Measurements from ENCODE around the gene NYNRIN. TPM values are rescaled to one million over a fixed set of nuclear protein-coding genes. Genes with fewer than 3 reads are reported as not detected.
"Not testable (repeated sequence)": the region's sequence is repeated elsewhere in the genome, so short reads cannot be mapped to it uniquely, and the experiment has no call there.

The NYNRIN gene
- total RNA-seq, 1 donor from 2014 or later: 30.8 TPM

DNA sequence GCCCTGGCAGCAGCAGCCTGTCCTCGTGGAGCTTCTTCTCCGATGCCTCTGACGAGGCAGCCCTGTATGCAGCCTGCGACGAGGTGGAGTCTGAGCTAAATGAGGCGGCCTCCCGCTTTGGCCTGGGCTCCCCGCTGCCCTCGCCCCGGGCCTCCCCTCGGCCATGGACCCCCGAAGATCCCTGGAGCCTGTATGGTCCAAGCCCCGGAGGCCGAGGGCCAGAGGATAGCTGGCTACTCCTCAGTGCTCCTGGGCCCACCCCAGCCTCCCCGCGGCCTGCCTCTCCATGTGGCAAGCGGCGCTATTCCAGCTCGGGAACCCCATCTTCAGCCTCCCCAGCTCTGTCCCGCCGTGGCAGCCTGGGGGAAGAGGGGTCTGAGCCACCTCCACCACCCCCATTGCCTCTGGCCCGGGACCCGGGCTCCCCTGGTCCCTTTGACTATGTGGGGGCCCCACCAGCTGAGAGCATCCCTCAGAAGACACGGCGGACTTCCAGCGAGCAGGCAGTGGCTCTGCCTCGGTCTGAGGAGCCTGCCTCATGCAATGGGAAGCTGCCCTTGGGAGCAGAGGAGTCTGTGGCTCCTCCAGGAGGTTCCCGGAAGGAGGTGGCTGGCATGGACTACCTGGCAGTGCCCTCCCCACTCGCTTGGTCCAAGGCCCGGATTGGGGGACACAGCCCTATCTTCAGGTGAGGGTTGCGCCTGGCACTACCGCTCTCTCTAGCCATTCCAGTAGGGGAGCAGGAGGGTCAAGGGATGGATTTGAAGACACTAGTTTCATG, 28.7 kb upstream of the NYNRIN start:
- no peak for DNase-seq (ENCODE audit: low spot score)

DNA sequence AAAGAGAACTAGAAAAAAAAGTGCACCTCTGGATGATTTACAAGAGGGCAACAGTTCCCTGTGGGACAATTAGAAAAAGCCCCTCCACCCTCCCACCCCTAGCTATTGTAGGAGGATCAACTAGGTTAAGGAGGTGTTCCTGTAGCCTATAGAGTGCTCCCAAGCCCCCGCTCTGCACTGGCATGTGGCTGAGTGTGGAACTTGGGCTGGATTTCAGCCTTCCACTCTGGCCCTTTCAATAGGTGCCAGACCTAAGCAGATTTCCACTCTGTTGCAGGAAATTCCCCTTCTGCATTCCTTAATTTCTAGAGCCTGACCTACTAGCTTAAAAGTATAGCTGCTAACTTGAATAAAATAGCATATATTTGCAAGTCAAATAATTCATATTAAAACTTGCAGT, 28.1 kb upstream of the NYNRIN start:
- no peak for DNase-seq (ENCODE audit: low spot score)

DNA sequence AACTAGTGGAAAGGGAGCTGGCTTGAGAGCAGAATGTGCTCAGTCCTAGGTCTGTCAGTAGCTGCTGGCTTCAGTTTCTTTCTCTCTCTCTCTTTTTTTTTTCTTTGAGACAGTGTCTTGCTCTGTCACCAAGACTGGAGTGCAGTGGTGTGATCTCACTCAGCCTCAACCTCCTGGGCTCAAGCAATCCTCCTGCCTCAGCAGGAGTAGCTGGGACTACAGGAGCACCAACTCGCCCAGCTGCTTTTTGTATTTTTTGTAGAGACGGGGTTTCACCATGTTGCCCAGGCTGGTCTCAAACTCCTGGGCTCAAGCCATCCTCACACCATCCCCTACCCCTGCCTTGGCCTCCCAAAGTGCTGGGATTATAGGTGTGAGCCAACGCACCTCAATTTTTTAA, 27.2 kb upstream of the NYNRIN start:
- not testable (repeated sequence) for DNase-seq (ENCODE audit: low spot score)

DNA sequence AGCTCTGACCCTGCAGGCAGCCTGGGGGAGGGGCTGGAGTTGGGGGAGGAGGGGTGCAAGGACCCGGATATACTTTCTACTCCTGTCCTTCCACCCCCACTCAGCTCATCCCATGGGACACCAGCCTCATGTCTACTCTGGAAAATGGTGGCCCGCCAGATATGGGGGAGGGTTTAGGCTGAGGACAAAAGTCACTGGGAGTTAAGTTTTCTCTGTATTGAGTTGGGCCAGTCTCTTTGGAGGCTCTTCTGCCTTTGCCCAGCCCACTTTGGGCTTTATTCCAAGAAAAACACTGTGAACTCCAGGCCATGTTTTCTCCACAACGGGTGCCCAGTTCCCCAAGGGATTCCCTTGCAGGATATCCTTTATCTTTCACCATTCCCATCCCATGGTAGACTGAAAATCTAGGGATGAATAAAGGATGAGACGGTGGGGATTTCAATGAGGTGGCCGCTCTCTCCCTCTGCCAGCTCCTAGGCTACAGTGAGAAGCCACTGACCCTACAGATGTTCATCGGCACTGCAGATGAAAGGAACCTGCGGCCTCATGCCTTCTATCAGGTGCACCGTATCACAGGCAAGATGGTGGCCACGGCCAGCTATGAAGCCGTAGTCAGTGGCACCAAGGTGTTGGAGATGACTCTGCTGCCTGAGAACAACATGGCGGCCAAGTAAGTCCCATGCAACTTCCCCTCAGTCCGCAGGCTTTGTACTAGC, 25.9 kb upstream of the NYNRIN start:
- peak; percentile 69 for DNase-seq (ENCODE audit: low spot score)

DNA sequence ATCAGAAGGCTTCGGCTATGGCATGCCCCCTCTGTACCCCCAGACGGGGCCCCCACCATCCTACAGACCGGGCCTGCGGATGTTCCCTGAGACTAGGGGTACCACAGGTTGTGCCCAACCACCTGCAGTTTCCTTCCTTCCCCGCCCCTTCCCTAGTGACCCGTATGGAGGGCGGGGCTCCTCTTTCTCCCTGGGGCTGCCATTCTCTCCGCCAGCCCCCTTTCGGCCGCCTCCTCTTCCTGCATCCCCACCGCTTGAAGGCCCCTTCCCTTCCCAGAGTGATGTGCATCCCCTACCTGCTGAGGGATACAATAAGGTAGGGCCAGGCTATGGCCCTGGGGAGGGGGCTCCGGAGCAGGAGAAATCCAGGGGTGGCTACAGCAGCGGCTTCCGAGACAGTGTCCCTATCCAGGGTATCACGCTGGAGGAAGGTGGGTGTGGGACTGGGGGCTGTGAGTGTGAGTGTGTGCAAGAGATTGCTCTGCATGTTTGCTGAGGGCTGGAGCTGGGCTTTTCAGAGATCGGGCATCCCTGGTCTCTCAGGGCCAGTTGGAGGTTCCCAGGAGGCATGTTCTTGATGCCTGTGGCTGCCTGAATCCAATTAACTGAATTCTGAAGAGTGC, 22.2 kb upstream of the NYNRIN start:
- no peak for DNase-seq (ENCODE audit: low spot score)

DNA sequence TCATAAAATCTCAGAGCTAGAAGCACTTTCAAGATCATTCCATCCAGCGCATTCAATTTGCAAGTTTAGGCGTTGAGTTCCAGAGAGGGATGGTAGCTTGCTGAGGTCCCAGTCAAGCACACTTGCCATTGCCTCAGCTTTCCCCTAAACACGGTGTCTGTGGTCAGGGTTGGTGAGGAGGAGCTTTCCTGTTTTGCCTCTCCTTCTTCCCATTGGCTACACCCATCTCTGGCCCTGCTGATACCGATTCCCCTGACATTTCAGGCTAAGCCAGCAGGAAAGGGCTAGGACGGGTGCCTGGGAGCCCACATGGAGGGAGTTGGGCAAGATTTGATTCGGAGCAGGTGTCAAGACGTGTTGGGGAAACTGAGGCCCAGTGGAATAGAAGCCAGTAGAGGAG, 21.7 kb upstream of the NYNRIN start:
- no peak for DNase-seq (ENCODE audit: low spot score)

DNA sequence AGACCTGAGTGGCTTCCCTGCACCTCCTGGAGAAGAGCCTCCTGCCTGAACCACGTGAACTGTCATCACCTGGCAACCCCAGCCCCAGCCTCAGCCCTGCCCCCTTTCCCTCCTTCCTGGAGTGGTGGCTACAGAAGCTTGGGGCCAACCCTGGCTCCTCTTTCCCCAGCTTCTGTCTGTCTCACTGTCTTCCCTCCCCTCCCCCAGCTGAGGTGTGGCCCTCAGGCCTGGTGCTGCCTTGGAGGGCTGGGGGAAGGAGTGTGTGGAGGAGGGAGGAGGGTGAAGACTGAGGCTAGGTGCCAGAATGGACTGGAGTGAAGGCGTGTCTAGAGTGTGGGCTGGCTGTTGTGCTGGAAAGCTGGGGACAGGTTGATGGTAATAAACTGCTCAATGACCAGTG, 21.1 kb upstream of the NYNRIN start:
- peak; percentile 59 for DNase-seq (ENCODE audit: low spot score)

DNA sequence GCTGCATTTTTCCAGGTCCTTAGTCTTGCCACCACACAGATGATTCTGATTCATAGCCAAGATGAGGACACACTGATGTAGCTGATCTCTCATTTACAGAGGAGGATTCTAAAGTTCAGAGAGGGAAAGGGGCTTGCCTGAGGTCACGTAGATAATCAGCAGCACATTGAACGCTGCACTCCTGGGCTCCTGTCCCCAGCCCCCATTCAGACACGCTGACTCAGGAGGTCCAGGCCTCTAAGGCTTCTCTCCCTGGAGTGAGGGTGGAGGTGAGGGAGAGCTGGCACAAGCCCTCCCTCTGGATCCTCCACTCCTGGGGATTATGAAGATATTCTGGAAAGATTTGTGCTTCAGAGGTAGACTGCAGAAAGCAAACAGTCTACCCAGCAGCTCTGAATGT, 20.5 kb upstream of the NYNRIN start:
- no peak for DNase-seq (ENCODE audit: low spot score)

DNA sequence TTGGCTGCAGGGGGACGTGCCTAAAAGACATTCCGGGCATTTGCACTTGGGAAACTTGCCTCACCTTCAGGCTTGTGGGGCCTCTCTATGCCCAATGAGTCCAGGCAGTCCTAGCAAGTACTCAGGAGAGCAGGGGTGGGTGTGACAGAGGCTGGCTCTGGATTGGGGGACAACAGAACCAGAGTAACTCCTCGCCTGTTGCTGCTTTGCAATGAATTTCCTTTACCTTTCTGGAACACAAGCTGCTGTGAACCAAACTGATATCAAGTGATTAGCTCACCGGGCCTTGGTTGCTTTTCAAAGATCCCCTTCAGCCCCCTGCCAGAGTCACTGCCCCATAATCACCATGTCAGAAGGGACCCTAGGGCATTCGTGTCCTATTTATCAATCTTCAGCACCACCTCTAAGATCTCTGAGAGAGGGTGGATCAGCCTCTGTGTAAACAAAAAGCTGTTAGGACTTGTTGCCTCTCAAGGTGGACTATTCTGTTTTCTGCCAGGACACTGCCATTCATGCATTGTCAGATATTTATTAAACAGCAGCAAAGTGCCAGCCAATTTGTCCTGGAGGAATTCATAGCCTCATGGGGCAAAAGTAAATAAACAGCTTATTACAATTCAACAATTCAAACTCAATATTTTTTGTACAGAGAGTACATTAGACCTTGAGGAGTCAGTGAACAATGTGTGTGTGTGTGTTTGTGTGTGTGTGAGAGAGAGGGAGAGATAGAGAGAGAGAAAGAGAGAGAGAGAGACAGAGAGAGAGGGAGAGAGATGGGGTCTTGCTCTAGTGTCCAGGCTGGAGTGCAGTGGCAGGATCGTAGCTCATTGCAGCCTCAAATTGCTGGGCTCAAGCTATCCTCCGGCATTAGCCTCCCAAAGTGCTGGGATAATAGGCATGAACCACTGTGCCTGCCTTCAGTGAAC, 19.6 kb upstream of the NYNRIN start:
- DNase-seq (ENCODE audit: low spot score): no peak

DNA sequence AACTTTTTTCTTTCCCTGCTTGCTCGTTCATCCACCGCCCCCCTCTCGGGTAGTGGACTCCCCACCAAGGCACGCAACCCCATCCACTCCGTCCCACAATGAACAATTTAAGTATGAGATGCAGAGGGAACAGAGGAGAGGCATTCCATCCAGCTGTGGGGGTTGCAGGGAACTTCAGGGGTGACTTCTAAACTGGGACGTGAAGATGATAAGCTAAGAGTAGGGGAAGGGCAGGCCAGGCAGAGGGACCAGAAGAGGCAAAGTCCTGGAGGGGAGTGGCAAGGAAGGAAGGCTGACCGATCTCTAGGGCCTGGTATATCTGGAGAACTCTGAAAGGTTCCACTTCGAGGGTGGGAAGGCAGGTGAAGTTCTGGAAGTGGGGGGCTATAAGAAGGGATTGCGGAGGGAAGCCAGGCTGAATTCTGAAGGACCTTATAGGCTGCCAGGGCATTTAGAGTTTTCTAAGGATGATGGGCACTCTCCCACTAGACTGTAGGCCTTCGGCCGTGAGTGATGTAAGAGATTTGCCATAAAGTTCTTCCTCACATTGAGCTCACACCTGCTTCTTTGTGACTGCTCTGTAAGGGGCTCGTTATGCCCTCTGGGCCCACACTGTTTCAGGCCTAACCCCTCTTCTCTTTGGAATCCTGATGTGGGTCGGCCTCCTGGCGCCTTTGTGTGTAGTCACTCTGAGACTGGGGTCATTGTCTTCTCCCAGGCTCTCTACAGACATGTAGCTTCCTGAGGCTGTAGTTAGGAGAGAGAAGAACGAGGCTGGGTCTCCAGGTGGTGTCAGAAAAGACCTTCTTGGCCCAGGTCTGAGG, 18.7 kb upstream of the NYNRIN start:
- no peak for DNase-seq (ENCODE audit: low spot score)

DNA sequence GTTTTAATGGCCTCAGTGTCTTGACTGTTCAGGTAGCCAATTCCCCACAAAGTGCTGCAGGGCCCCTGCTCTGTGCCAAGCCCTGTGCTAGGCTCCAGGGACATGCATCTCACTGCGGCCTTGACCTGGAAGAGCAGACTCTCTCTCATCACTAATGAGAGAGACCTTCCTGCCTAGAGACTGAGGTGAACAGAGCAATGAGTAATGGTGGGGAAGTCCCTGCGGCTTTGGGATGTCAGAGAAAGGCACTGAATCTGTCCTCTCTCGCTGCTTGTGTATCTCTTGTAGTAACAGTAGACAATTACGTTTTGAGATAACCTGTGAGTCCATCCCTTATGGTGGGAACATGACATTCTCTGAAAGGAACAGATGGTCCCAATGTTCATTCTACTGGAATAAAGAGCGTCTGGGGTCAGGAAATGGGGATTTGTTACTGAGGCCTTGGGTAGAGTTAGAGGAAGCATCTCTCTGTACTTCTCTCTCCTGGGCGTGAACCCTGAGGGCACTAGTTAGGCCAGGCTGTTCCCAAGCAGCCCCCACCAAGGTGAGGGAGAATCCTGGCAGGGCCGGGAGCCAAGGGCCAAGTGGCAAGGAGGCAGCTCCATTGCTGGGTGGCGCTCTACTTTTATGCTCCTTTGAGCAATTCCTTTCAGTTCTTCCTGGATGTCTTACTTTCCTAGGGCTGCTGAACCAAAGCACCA, 17.3 kb upstream of the NYNRIN start:
- no peak for DNase-seq (ENCODE audit: low spot score)

DNA sequence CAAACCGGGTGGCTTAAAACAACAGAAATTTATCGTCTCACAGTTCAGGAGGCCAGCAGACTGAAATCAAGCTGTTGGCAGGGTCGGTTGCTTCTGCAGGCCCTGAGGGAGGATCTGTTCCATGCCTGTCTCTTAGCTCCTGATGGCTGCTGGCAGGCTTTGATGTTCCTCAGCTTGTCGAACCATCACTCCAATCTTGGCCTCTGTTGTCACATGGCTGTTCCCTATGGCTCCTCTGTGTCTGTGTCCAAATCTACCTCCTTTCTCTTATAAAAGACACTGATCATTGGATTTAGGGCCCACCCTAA, 16.8 kb upstream of the NYNRIN start:
- no peak for DNase-seq (ENCODE audit: low spot score)

DNA sequence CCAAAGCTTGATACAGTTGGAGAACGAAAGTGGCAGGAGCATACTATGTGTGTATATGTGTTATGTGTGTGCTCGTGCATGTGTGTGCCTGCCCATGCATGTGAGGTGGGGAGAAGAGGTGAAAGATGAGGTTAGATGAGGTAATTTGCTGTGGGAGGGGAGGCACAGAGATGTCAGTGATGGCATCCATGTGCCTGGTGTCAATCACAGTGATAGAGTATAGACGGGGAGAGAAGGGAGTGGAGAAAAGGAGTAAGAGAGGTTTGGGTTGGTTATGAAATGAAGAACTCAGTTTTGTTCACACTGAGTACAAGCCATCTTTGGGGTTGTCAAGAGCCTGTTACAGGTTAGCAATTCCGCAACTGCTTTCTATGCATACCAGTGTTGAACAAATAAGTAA, 14.6 kb upstream of the NYNRIN start:
- DNase-seq (ENCODE audit: low spot score): no peak

DNA sequence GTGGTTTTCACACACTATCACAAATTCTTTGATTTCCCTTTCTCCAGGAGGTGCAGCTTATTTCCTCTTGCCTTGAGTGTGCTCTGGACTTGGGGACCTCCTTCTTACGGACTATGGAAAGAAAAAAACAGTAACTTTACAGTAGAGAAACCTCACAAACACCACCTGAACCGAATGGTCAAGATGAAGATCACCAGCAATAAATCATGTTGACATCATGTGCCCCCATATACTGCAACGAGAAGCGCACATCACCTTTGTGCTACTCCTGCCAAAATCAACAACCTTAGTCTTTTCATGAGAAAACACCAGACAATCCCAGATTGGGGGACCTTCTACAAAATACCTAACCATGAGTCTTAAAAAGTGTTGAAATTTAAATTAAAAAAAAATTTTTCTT, 13.3 kb upstream of the NYNRIN start:
- DNase-seq (ENCODE audit: low spot score): no peak

DNA sequence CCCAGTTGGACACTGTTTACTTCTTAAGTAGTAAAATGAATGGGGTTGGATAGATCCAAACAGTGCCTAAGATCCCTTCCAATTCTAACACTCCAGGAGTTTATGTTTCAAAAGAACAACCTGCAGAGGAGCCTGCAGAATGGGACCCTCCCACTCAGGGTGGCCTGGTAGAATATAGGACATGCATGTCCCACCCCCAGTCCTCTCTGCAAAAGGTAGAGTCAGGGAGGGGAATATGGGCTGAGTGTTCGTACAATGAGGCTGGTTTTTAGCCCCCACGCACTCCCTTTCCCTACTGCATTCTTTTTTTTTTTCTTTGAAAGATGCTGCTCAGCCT, 11.8 kb upstream of the NYNRIN start:
- DNase-seq (ENCODE audit: low spot score): no peak

DNA sequence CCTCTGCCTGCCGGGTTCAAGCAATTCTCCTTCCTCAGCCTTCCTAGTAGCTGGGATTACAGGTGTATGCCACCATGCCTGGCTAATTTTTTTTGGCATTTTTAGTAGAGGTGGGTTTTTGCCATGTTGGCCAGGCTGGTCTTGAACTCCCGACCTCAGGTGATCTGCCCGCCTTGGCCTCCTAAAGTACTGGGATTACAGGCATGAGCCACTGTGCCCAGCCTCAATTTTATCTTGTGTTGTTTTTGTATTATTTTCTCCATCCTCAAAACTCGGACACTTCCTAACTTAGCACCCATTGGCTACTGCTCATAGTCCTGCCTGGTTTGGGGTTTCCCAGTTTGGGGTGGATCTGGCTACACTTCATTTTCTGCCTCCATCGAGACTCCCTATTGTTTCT, 11.2 kb upstream of the NYNRIN start:
- not testable (repeated sequence) for DNase-seq (ENCODE audit: low spot score)

DNA sequence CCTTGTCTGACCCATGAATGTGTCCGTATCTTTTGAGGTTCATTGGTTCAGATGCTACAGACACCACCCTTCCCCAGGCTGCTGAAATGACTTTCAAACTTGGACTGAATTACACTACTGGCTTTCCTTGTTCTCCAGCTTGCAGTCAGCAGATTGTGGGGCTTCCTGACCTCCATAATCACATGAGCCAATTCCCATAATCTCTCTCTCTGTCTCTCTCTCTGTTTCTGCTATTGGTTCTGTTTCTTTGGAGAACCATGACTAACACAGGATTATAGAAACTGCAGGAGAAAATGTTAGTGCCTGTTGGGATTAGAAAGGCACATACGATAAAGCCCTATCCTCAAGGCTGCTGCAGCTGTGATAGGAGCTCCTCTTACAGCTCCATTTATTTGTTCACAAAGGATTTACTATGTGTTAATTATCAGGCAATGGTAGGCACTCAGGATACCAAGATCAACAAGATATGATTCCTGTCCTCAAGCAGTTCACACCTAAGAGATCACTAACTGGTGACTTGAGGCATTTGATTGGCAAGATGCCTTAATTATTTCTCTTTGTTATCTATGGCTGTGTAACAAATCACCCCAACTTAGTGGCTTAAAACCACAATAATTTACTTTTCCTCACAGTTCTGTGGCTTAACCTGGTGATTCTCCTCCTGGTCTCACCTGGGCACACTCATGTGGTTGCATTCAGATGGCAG, 10.2 kb upstream of the NYNRIN start:
- peak; percentile 93 for DNase-seq (ENCODE audit: low spot score)

DNA sequence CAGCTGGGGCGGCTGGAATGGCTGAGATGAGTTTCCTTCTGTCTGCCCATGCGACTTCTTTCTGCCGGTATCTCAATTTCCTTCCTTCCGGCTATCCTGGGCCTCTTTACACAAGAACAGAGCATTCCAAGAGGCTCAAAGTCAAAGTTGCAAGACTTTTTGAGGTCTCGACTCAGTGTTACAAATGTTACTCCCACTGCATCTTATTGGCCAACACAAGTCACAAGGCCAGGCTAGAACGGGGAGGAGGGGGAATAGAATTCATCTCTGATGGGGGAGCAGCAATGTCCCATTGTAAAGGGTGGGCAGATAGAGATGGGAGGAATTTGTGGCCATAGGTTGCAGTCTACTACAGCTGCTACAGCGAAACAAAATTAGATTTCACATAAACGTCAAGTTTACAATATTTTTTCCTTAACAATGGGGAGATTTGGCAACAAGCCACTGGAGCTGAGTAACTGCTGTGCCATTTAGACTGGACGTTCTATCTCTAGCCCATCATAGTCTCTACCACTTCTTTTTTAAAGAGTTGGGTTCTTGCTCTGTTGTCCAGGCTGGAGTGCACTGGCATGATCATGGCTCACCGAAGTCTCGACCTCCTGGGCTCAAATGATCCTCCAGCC, 9.5 kb upstream of the NYNRIN start:
- DNase-seq (ENCODE audit: low spot score): peak; percentile 90

DNA sequence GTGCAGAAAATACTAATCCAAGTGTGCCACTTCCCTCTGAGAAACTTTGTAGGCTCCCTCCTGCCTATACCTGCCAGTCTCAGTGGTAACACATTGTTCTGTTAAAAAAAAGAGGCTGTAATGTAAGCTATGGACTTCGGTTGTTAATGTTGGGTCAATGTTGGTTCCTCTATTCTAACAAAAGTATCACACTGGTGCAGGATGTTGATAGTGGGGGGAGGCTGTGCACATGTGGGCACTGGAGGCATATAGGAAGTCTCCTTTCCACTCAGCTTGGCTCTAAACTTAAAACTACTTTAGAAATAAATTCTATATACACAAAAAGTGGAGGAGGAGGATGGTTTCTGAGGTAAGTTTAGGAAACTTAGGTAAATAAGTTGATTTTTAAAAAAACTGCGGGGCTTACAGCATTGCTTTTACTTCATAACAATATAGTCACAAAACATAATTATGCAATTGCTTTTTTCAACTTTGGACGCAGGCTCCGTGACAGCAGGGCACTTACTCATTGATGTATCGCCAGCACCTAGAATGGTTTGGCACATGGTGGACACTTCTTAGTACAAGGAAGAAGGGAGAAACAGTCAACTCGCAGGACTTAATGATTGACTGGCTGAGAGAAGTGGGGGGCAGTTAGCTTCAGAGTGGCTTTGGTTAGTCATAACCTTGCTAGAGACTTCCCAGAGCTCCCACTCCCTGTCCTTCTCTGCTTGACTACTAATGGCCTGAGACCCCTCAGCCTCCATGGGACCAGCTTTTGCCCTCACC, 7.9 kb upstream of the NYNRIN start:
- no peak for DNase-seq (ENCODE audit: low spot score)
